HG02943 (cell line): ENCODE data around the gene ABLIM1.
A peak's percentile ranks its signal among the peaks of the same experiment; 100 is the strongest.

Source experiments
- ATAC-seq: cut with Tn5 transposase; IDR thresholded peaks from one replicate; pipeline ENCODE4 v1.9.1; 2021; ENCODE audit warnings: mild to moderate bottlenecking, low read depth, moderate library complexity; ENCODE audit not compliant: unreplicated experiment

Gene ABLIM1

DNA sequence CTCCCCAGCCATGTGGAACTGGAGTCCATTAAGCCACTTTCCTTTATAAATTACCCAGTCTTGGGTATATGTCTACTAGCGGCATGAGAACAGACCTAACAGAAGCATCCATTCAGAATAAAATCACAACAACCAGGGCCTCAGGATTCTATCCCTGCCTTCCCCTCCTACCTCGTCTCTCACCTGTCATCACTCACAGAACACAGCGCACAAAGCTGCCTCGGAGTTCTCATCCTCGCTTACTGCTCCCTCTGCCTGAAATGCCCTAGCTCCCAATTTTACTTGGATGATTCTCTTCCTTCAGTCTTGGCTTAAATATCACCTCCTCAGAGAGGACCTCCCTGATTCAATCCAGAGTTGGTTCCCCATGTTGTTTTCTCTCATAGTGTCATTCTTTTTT, 183.1 kb downstream of the ABLIM1 start:
- no peak for ATAC-seq

DNA sequence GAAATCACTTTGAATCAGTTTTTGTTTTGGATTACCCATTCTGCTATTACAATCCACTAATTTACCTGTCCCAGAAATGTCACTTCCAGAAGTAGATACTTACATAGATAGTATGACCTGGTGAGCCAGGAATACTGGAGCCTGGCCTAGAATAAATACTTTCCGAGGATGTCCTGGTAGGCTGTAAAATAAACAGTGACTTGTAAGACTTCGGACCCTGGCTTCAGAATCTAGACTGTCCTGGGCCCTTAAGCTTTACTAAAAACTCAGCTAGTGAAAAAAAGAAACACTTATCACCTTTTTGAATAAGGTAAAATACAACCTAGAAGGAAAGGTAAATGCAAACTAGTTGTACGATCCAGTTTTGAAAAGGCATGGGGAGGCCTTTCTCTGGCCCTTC, 184.3 kb downstream of the ABLIM1 start:
- no peak for ATAC-seq

DNA sequence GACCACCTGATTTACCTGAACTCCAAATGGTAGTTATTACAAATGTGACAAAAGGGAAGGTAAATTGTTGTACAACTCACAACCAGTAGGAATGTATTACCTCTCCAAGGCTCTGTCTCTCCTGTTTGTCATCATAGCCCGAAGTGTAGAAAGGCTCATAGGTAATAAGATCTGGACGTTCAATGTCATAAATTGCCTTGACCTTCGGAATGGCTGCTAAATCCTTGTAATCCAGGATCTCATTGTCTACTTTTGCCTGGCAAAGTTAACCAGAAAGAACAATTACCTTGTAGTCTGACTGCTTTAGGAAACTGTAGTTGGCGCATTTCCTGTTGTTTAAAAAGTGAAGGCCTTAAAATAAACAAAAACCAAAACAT, 185.2 kb downstream of the ABLIM1 start:
- ATAC-seq: no peak

DNA sequence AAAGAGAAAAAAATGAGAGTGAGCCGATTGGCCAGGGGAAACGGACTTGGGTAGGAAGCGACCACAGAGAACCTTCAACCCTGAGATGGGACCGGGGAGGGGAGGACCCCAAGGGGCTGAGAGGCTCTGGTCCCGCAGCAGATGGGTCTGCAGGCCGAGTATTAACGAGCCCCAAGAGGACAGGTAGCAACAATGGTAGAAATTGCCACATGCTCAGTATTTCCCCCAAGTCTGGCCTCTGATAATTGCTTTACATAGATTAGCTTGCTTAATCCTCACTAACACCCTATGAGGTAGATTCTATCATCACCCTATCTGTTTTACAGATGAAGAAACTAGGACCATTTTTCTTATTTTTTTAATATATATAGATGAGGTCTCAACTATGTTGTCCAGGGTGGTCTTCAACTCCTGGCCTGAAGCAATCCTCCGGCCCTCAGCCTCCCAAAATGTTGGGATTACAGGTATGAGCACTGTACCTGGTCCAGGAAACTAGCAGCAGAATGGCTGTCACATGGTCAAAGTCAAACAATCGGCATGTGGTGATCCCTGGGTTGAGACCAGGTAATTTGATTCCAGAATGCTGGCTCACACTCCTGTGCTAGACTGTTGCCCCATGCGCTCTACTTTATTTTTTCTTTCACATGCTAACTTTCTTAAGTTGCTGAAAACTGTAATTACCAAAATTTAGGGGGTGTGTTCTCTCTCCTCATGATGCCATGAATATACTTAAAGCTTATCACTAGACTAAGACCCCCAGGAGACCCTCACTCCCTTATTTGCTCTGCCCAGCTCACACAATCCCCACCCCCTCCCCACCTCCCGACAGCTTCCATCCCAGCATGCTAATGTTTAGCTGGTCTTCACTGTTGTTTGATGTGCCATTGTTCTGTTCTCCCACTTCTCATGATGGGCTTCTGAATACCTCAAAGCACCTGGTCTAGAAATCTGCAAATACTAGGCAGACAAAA, 185.9 kb downstream of the ABLIM1 start:
- no peak for ATAC-seq

DNA sequence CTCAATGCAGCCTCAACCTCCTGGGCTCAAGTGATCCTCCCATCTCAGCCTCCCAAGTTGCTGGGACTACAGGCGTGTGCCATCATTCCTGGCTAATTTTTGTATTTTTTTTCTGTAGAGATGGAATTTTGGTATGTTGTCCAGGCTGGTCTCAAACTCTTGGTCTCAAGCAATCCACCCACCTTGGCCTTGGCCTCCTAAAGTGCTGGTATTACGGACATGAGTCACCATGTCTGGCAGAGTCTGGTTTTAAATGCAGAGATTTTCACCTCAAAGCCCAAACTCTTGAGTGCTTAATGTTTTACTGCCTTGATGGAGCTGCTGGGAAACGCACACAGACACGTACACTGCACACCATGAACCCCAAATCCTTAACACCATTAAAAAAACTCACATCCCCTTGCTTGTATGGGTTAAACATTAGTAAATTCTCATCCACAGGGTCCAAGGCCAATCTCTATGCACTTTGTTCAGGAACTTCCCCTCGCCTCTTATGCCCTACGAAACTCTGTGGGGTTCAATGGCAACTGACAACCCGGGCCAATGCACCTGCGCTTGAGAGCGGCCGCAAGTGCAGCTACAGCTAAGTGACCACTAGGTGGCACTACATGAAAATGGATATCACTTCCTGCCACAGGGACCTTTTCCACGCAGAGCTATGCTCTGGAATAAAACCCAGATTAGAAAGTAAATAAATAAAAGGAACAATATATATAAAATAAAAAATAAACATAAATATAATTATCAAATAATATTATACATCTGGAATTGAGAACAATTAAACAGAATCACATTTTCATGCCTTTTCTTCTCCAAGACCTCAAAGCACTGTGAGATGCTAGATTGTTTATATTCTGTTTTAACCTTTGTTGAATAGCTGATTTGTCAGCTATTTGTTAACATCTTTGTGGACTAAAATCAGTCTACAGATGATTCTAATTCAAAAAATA, 186.8 kb downstream of the ABLIM1 start:
- peak; percentile 96 for ATAC-seq

DNA sequence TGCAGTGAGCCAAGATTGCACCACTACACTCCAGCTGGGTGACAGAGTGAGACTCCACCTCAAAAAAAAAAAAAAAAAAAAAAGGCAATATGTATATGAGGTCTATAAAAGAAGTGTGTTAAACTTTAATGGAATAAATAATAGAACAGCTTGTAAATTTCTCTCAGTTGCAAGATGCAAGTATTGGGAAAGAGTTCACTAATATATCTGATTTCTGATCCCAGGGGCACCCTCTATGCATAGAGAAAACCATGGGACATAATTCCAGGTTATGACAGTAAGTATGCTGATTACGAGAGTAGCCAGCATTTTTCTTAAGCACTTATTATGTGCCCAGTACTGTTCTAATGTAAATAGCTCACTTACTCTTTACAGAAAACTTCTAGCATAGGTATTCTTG, 187.7 kb downstream of the ABLIM1 start:
- no peak for ATAC-seq

DNA sequence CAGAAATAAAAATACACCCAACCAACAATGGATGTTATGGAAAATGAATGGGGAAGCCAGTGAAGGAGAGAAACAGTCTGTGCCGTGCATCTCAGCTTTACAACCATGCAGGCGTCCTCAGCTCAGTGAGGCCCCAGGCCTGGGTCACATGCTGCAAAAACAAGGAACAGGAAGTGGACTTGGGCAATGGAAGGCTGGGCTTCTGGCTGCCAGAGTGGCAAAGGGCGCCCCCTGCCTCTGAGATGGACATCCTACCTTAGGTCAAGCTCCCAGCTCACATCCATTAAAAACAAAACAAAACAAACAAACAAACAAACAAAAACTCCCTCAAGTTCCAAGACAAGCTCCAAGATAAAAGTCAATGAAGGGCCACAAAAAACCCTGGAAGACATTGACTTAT, 199.1 kb downstream of the ABLIM1 start:
- ATAC-seq: no peak

DNA sequence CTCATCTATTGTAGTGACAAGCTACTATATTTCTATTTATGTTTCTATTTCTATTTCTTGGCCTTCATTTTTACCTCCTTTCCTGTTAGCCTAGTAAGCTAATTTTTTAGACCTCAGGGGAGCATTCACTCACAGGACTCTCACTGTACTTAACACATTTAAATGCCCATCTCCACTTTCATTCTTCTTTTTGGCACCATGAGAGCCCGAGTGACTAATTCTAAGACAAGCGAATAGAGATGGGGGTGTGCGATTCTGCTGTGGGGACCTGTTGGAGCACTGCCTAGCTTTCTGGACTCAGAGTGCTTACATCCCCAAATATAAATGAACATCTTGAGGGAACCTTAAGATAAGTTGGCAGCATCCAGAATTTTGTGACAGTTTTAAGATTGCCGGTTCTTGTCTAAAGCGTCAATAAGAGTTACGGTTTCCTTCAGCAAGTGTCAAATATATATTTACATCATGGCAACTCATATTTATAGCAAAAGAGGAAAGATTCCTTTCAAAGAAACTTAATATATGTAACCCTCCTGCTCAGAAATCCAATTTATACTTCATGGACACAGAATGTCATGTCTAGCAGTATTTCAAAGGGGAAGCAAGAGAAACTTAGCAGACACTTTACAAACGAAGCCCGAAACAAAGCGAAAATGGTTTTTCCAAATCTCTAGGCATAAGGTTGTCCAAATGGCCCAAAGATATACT, 199.7 kb downstream of the ABLIM1 start:
- no peak for ATAC-seq

DNA sequence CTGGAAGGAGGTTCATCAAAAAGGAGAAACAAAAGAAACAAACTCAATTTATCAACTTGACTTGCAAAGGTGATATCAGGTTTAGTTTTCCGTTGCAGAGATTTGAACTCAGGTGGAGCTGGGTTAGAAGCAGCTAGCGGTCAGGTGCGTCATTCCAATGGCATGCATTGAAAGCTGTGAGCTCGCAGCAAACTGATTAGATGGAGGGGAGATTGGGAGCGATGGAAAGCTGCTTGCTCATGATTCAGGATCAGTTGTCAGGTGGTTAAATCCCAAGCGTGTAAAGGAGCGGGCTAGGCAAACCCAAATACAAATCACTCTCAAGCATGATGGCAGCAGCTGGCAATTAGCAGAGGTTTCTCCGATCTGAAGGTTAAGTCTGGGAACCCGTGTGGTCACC, 204.5 kb downstream of the ABLIM1 start:
- ATAC-seq: no peak

DNA sequence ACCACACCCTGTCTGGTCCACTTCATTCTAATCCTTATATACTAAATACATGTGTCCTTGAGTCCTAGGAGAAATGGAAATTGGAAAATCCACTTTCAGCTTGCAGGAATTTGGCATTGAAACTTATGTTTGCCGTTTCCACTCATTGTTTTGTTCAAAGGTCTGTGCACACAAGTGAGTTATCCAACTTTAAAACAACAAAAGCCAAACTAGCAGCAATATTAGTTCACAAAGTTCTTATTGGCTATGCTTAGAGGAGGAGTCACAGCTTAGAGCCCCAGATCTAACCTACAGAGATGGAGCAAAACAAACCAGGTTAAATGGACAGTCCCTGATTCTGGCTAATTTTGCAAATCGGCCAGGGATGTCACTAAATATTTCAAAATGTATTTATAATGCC, 209.2 kb downstream of the ABLIM1 start:
- ATAC-seq: no peak

DNA sequence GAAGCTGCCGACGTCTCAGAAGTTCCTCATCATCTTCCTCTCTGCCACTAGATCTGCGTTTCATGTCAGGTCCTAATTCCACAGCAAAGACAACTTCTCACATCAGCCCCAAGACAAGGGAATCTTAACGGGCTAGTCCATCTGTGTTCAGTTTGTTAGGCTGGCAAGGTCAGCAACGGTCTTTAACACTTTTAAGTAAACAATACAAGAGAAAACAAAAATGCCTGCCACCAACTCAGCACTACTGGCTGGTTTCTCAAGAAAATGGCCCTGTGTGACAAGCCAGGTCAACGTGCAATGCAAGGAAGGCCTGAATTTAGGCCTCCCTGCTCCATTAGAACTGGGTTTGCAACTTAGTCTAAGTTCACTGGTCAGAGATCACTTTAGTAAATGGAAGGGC, 212.7 kb downstream of the ABLIM1 start:
- ATAC-seq: no peak

DNA sequence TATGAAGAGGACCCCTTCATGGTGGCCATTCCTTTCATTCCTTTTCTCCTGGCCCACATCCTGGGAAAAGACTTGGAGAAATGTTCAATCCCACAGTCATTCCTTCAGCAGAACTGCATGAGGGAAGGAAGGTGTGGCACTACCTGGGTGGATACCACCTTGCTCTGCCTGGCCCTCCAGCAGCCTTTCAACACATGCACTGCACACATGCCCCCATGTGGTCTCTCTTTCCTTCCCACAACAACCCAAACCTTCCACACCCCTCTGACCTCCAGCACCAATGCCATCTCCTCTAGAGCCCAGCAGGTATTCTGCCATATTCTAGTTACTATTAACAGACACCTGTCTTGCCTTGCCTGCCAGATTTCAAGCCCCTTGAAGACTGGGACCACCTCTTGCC, 213.3 kb downstream of the ABLIM1 start:
- ATAC-seq: no peak

DNA sequence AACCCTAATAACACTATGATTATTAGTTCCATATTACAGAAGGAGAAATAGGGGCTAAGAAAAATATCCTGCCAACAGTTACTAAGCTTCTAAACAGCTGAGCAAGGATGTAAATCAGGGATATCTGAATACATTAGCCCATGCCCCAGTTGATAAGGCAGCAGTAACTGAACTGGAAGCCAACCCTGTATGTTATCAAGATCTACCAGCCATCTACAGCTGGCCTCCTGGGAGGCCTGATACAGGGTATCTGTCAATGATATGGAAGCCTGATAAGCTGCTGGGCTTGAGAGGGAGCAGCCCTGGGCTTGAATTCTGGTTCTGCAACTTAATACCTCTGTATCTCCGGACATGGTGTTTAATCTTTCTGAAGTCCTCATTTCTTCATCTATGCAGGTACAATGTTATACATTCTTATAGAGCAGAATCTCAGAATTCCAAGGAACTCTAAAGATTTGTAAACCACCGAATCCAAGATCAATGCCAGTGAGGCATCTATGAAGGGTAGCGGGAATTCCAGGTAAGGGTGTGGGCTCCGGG, 215.9 kb downstream of the ABLIM1 start:
- ATAC-seq: no peak

DNA sequence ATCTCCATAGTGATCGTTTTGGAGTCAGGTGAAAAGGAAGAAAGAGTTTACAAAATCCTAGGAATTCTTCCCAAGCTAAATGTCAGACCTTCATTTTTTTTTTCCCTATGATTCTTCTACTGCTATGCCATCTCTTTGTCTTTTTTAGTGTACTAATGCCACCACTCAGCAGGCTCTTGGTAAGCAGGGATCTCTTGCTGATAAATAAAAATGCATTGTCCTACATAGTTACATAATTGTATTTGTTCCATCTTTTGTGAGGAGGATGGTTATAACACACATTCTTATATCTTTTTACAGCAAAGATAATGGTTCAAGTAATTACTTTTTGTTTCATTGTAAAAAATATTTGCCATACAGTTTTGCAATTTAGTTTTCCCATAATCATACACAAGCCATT, 217.0 kb downstream of the ABLIM1 start:
- no peak for ATAC-seq

DNA sequence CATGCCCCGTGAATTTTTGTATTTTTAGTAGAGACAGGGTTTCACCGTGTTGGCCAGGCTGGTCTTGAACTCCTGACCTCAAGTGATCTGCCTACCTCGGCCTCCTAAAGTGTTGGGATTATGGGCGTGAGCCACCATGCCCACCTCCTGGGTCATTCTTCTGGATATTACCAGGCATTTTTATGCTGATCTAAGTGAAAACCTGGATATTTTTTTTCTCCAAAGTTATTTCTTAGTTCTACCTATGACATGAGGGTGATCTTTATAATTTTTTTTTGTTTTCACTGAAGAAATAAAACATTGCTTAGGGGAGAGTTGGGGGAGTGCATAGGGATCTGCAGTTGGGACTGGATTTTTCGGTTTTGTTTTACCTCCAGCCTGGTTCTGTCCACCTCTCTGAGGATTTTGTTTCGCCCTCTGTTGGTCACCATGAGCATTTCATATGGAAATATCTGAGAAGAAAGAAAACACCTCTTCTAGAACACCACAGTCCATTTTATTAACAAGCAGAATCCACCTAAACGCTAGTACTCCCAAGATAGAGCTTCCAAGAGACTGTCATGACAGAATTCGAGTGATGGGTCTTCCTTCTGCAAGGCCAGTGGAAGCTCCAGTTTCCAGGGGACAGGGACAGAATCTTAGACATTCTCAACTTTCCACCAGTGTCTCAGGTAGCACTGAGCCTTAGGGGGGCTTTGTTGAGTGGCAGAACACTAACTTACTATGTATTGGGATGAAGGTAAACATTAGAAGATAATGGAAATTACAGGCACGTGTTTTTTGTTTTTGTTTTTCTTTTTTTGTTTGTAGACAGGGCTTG, 220.4 kb downstream of the ABLIM1 start:
- no peak for ATAC-seq

DNA sequence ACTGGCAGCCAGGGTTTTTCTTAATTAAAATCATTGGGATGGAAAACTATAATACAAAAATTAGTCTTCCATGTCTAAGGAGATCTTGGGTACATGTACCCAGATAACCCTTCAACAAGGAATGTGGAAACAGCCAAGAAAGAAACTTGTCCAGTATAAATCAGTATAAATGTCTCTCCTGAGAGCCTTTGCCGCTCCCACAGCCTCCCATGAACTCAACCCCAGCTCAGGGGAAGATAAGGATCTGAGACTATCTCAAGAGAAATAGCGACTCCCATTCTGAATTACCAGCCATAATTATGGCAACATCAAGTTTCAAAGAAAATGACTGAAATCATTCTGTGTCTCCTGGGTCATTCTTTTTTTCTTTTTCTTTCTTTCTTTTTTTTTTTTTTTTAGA, 221.1 kb downstream of the ABLIM1 start:
- ATAC-seq: no peak

DNA sequence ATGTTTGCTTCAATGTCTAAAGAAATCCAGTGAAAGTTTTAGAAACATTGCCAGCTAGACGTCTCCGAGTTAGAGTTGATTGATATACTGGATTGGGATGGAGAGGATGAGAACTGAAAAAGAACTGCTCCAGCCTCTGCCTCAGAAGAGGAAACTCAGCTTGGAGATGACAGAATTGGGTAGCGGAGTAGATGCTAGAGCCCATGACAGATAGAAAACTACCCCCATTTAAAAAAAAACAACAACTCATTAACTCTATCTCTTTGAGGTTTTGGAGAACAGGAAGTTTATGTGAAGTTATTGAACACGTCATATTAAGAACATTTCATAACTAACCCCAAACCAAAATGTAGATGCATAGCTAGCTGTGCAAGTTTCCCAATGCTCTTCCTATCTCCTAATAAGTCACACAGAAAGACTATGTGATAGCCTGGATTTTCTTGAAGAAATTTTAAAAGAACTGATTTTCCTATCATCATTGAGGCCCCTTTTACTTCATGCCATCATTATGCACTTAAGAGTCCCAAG, 225.4 kb downstream of the ABLIM1 start:
- ATAC-seq: no peak

DNA sequence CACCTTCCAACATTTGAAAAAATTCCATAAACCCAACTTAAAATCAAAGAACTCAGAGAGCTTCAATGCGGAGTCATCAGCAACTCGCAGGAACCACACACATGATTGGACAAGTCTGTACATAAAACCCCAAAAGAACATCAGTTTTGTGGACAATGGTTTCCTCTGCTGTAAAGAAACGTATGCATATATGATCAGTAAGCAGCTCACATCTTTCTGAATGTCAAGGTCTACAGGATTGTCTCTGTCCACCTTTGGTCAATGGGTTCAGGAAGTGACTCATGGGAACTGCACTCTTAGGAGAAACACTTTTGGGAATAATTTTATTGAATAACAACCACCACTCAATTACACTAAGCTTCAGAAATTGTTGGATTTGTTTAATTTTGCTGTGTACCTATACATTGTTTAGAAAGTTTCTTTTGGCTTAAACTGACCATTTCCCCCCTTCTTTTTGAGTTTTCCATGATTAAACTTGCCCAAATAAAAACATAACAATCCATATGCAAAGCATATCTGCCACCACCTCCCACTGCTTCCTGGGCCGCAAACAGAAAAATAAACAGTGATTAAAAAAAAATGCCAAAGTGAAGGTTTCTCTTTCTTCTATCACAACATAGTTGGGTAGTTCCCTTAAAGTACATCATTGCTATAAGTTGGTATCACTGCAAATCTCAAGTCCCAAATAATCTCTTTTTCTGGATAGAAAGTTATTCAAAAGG, 226.5 kb downstream of the ABLIM1 start:
- no peak for ATAC-seq
